Upper lobe of right lung (tissue), 1 donor: ENCODE measurements around the gene UBAP2L. TPM values are rescaled to one million over a fixed set of nuclear protein-coding genes. Genes with fewer than 3 reads are reported as not detected.
A peak's percentile ranks its signal among the peaks of the same experiment; 100 is the strongest.

Experiments
- ATAC-seq: fragments of 200-7000 bp; cut with Tn5 transposase; one replicate; pipeline ENCODE4 v1.9.1; 2020; ENCODE audit warnings: mild to moderate bottlenecking, moderate library complexity
- DNase-seq: peaks from one replicate; pipeline ENCODE4 v3.0.0-alpha.2; 2020
- H3K27ac ChIP-seq: fragments of 200-600 bp; one replicate; pipeline ENCODE4 v1.8.0; 2022
- H3K27me3 ChIP-seq: fragments of 200-600 bp; one replicate; pipeline ENCODE4 v1.8.0; 2022; ENCODE audit warnings: mild to moderate bottlenecking
- H3K36me3 ChIP-seq: fragments of 200-600 bp; one replicate; pipeline ENCODE4 v1.8.0; 2022
- H3K4me1 ChIP-seq: fragments of 200-600 bp; one replicate; pipeline ENCODE4 v1.8.0; 2022
- H3K4me3 ChIP-seq: fragments of 200-600 bp; one replicate; pipeline ENCODE4 v1.8.0; 2022; ENCODE audit warnings: mild to moderate bottlenecking
- H3K9me3 ChIP-seq: fragments of 200-600 bp; one replicate; pipeline ENCODE4 v1.8.0; 2022
- CTCF ChIP-seq: fragments of 200-600 bp; IDR thresholded peaks from one replicate; pipeline ENCODE4 v1.8.0; 2022; ENCODE audit warnings: antibody characterized with exemption
- intact Hi-C: fragments of 100-400 bp; cut with DNase I; formaldehyde crosslinking; loops from one replicate; pipeline ENCODE4 v1.11.0; 2022
- total RNA-seq: library from RNA; stranded (reverse); fragmentation: NEBNext Ultra II Directional; extraction: Animal tissue kit (Norgen Biotek cat#: 25700); gene quantifications from one replicate; pipeline ENCODE4 v1.2.1, GENCODE V29; 2021
- donor health status: DM: no; HTN: yes; CAD: no; lungs with severe emphysema.

UBAP2L gene
- total RNA-seq, 1 donor from 2014 or later: 156 TPM

- peak; percentile 93 for DNase-seq
- peaks cover 45% of the 10 kb centered on the region for H3K4me1 ChIP-seq
- no peaks in the 10 kb centered on the region for H3K9me3 ChIP-seq
- no peak for TF ChIP-seq CTCF
- H3K27ac ChIP-seq: peak overlapping the region; percentile 96
- intact Hi-C loops: no loop called here
- no peaks in the 10 kb centered on the region for H3K27me3 ChIP-seq
- peak; percentile 82 for ATAC-seq
- peak overlapping the region; percentile 98 for H3K4me3 ChIP-seq
- H3K36me3 ChIP-seq: peaks cover 7% of the 10 kb centered on the region
Measured at GRCh38 chr1:154182344-154183045, 38.3 kb upstream of the UBAP2L start.

DNA sequence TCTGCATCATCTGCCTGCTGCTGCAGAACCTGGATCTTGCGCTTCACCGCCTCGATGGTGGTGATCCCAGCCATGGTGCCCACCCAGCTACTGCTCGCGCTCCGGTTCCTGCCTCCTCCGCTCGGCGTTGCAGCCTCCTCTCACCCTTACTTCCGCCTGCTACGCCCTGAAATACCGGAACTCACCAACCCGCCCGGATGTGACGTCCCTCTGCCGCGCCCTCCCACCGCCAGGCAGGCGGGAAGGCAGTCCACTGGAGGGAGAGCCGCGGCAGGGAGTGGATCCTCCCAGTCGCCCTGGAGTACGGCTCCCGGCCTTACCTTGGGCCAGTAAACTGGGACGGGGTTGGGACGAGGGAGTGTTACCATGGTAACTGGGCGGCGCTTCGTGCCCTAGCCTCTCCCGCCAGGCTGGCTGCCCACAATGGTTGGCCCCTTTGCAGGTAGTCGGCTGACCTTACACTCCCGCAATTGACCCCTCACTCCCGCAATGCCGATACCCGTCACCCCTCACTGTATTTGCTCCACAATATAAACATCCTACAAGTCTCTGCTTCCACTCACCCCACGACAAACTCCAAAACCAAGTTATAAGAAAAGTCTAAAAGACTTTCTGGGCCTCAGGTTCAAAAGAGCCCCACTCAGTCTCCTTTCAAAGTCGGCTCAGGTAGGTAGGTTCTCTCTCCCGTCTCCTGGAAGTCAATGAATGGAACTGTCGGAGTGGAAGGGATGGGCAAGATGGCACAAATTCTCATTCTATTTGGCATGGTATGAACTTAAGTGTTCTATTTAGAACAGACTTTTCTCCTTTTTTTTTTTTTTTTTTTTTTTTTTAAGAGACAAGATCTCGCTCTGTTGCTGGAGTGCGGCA lies 37.5 kb upstream of the UBAP2L start:
- Histone ChIP-seq H3K4me3 (peak overlapping the region; percentile 98), H3K27me3 (no peaks in the 10 kb centered on the region), H3K9me3 (no peaks in the 10 kb centered on the region), H3K4me1 (peaks cover 37% of the 10 kb centered on the region), H3K36me3 (peaks cover 5% of the 10 kb centered on the region), H3K27ac (peak overlapping the region; percentile 96)
- DNase-seq: peak; percentile 99
- no peak for TF ChIP-seq CTCF
- intact Hi-C loops: no loop called here
- ATAC-seq: peak; percentile 95

- intact Hi-C loops: no loop called here
- ATAC-seq (peak; percentile 40), DNase-seq (peak; percentile 80)
- H3K36me3 ChIP-seq: no peaks in the 10 kb centered on the region
- H3K9me3 ChIP-seq: no peaks in the 10 kb centered on the region
- H3K27me3 ChIP-seq: no peaks in the 10 kb centered on the region
- peak; percentile 58 for TF ChIP-seq CTCF
- H3K27ac ChIP-seq: no peak overlapping the region
- H3K4me1 ChIP-seq: peaks cover 8% of the 10 kb centered on the region
- H3K4me3 ChIP-seq: no peak overlapping the region
Measured at GRCh38 chr1:154186177-154186576, 34.6 kb upstream of the UBAP2L start.

- Histone ChIP-seq H3K9me3 (no peaks in the 10 kb centered on the region), H3K27ac (no peak overlapping the region), H3K4me3 (no peak overlapping the region), H3K36me3 (no peaks in the 10 kb centered on the region), H3K4me1 (peaks cover under 1% of the 10 kb centered on the region), H3K27me3 (no peaks in the 10 kb centered on the region)
- DNase-seq: no peak
- no peak for ATAC-seq
- no peak for TF ChIP-seq CTCF
- intact Hi-C loops: no loop called here
Measured at GRCh38 chr1:154186852-154187501, 33.8 kb upstream of the UBAP2L start.

GRCh38 chr1:154190550-154190949 lies 30.2 kb upstream of the UBAP2L start:
- Histone ChIP-seq H3K27me3 (no peaks in the 10 kb centered on the region), H3K9me3 (no peaks in the 10 kb centered on the region), H3K36me3 (no peaks in the 10 kb centered on the region), H3K4me1 (no peaks in the 10 kb centered on the region), H3K4me3 (no peak overlapping the region), H3K27ac (no peak overlapping the region)
- DNase-seq (no peak), ATAC-seq (no peak)
- TF ChIP-seq CTCF: no peak
- intact Hi-C loops: no loop called here
